ENCODE data around the gene RIMBP2.

The RIMBP2 gene

GRCh38 chr12:130428116-130428515, 288.0 kb downstream of the RIMBP2 start:
- Histone ChIP-seq H3K56ac (ENCODE audit: low read length) (no peak overlapping the region), H2AK5ac (ENCODE audit: low read length) (no peak overlapping the region), H3K18ac (ENCODE audit: low read length) (no peak overlapping the region), H3K4me2 (ENCODE audit: low read length) (no peak overlapping the region), H2BK5ac (ENCODE audit: low read length) (no peak overlapping the region), H3K4me3 (ENCODE audit: low read length) (no peak overlapping the region), H4K8ac (ENCODE audit: low read depth, low read length) (no peak overlapping the region), H3K9ac (ENCODE audit: low read length) (no peak overlapping the region), H3K4ac (ENCODE audit: low read depth, low read length) (no peak overlapping the region), H3K27me3 (ENCODE audit: insufficient read depth, low read length, poor library complexity) (no peaks in the 10 kb centered on the region), H3K36me3 (ENCODE audit: control insufficient read depth, insufficient read depth, low read length) (no peaks in the 10 kb centered on the region), H2BK120ac (ENCODE audit: low read depth, low read length) (no peak overlapping the region), H3K4me1 (ENCODE audit: control insufficient read depth, low read depth, low read length) (no peaks in the 10 kb centered on the region), H3K23ac (ENCODE audit: low read length) (no peak overlapping the region), H3K79me2 (ENCODE audit: control insufficient read depth, insufficient read depth, low read length) (no peaks in the 10 kb centered on the region), H3K79me1 (ENCODE audit: low read length) (no peaks in the 10 kb centered on the region), H4K5ac (ENCODE audit: low read length) (no peak overlapping the region), H3K27ac (ENCODE audit: low read depth, low read length) (no peak overlapping the region), H2BK15ac (replicated peaks; ENCODE audit: low read depth) (no peak overlapping the region)
- DNase-seq = no peak
- no CpG with 5 or more reads among the region's 15 CpGs for WGBS (ENCODE audit: extremely low coverage, insufficient coverage, low lambda C conversion rate)

- DNase-seq = no peak
- no peak overlapping the region for H2AK5ac ChIP-seq (ENCODE audit: low read length)
- H3K79me2 ChIP-seq (ENCODE audit: control insufficient read depth, insufficient read depth, low read length) = no peaks in the 10 kb centered on the region
- H3K27me3 ChIP-seq (ENCODE audit: insufficient read depth, low read length, poor library complexity) = no peaks in the 10 kb centered on the region
- no peak overlapping the region for H3K4ac ChIP-seq (ENCODE audit: low read depth, low read length)
- no CpG with 5 or more reads among the region's 18 CpGs for WGBS (ENCODE audit: extremely low coverage, insufficient coverage, low lambda C conversion rate)
- H2BK120ac ChIP-seq (ENCODE audit: low read depth, low read length) = no peak overlapping the region
- no peak overlapping the region for H3K4me3 ChIP-seq (ENCODE audit: low read length)
- H3K18ac ChIP-seq (ENCODE audit: low read length) = no peak overlapping the region
- no peak overlapping the region for H2BK5ac ChIP-seq (ENCODE audit: low read length)
- no peaks in the 10 kb centered on the region for H3K79me1 ChIP-seq (ENCODE audit: low read length)
- no peak overlapping the region for H3K4me2 ChIP-seq (ENCODE audit: low read length)
- H4K5ac ChIP-seq (ENCODE audit: low read length) = no peak overlapping the region
- H3K36me3 ChIP-seq (ENCODE audit: control insufficient read depth, insufficient read depth, low read length) = no peaks in the 10 kb centered on the region
- no peak overlapping the region for H3K56ac ChIP-seq (ENCODE audit: low read length)
- no peak overlapping the region for H3K9ac ChIP-seq (ENCODE audit: low read length)
- no peak overlapping the region for H4K8ac ChIP-seq (ENCODE audit: low read depth, low read length)
- H3K27ac ChIP-seq (ENCODE audit: low read depth, low read length) = no peak overlapping the region
- H2BK15ac ChIP-seq (replicated peaks; ENCODE audit: low read depth) = no peak overlapping the region
- no peak overlapping the region for H3K23ac ChIP-seq (ENCODE audit: low read length)
- H3K4me1 ChIP-seq (ENCODE audit: control insufficient read depth, low read depth, low read length) = no peaks in the 10 kb centered on the region
Observed at GRCh38 chr12:130427381-130427887, 288.7 kb downstream of the RIMBP2 start.

- Histone ChIP-seq H3K23ac (ENCODE audit: low read length) (no peak overlapping the region), H3K4me2 (ENCODE audit: low read length) (no peak overlapping the region), H2BK15ac (replicated peaks; ENCODE audit: low read depth) (no peak overlapping the region), H3K4me1 (ENCODE audit: control insufficient read depth, low read depth, low read length) (no peaks in the 10 kb centered on the region), H4K5ac (ENCODE audit: low read length) (no peak overlapping the region), H3K9ac (ENCODE audit: low read length) (no peak overlapping the region), H2AK5ac (ENCODE audit: low read length) (no peak overlapping the region), H3K4me3 (ENCODE audit: low read length) (no peak overlapping the region), H3K4ac (ENCODE audit: low read depth, low read length) (no peak overlapping the region), H4K8ac (ENCODE audit: low read depth, low read length) (no peak overlapping the region), H3K56ac (ENCODE audit: low read length) (no peak overlapping the region), H2BK5ac (ENCODE audit: low read length) (no peak overlapping the region), H2BK120ac (ENCODE audit: low read depth, low read length) (no peak overlapping the region), H3K79me2 (ENCODE audit: control insufficient read depth, insufficient read depth, low read length) (no peaks in the 10 kb centered on the region), H3K79me1 (ENCODE audit: low read length) (no peaks in the 10 kb centered on the region), H3K27me3 (ENCODE audit: insufficient read depth, low read length, poor library complexity) (no peaks in the 10 kb centered on the region), H3K36me3 (ENCODE audit: control insufficient read depth, insufficient read depth, low read length) (no peaks in the 10 kb centered on the region), H3K27ac (ENCODE audit: low read depth, low read length) (no peak overlapping the region), H3K18ac (ENCODE audit: low read length) (no peak overlapping the region)
- no peak for DNase-seq
- no CpG with 5 or more reads among the region's 20 CpGs for WGBS (ENCODE audit: extremely low coverage, insufficient coverage, low lambda C conversion rate)
Observed at GRCh38 chr12:130425698-130426245, 290.3 kb downstream of the RIMBP2 start.

- Histone ChIP-seq H3K23ac (ENCODE audit: low read length) (no peak overlapping the region), H2AK5ac (ENCODE audit: low read length) (no peak overlapping the region), H3K27ac (ENCODE audit: low read depth, low read length) (no peak overlapping the region), H3K4me3 (ENCODE audit: low read length) (no peak overlapping the region), H4K8ac (ENCODE audit: low read depth, low read length) (no peak overlapping the region), H3K56ac (ENCODE audit: low read length) (no peak overlapping the region), H2BK15ac (replicated peaks; ENCODE audit: low read depth) (no peak overlapping the region), H2BK120ac (ENCODE audit: low read depth, low read length) (no peak overlapping the region), H3K4me2 (ENCODE audit: low read length) (no peak overlapping the region), H3K4ac (ENCODE audit: low read depth, low read length) (no peak overlapping the region), H4K5ac (ENCODE audit: low read length) (no peak overlapping the region), H2BK5ac (ENCODE audit: low read length) (no peak overlapping the region), H3K36me3 (ENCODE audit: control insufficient read depth, insufficient read depth, low read length) (no peaks in the 10 kb centered on the region), H3K79me2 (ENCODE audit: control insufficient read depth, insufficient read depth, low read length) (no peaks in the 10 kb centered on the region), H3K18ac (ENCODE audit: low read length) (no peak overlapping the region), H3K27me3 (ENCODE audit: insufficient read depth, low read length, poor library complexity) (no peaks in the 10 kb centered on the region), H3K79me1 (ENCODE audit: low read length) (no peaks in the 10 kb centered on the region), H3K4me1 (ENCODE audit: control insufficient read depth, low read depth, low read length) (no peaks in the 10 kb centered on the region), H3K9ac (ENCODE audit: low read length) (no peak overlapping the region)
- WGBS (ENCODE audit: extremely low coverage, insufficient coverage, low lambda C conversion rate) = no CpG with 5 or more reads among the region's 36 CpGs
- no peak for DNase-seq
Observed at GRCh38 chr12:130424858-130425697, 291.0 kb downstream of the RIMBP2 start.

- Histone ChIP-seq H3K4me1 (ENCODE audit: control insufficient read depth, low read depth, low read length) (no peaks in the 10 kb centered on the region), H3K79me2 (ENCODE audit: control insufficient read depth, insufficient read depth, low read length) (no peaks in the 10 kb centered on the region), H2BK15ac (replicated peaks; ENCODE audit: low read depth) (no peak overlapping the region), H3K27ac (ENCODE audit: low read depth, low read length) (no peak overlapping the region), H3K18ac (ENCODE audit: low read length) (no peak overlapping the region), H3K27me3 (ENCODE audit: insufficient read depth, low read length, poor library complexity) (no peaks in the 10 kb centered on the region), H3K23ac (ENCODE audit: low read length) (no peak overlapping the region), H2BK120ac (ENCODE audit: low read depth, low read length) (no peak overlapping the region), H4K8ac (ENCODE audit: low read depth, low read length) (no peak overlapping the region), H3K56ac (ENCODE audit: low read length) (no peak overlapping the region), H3K36me3 (ENCODE audit: control insufficient read depth, insufficient read depth, low read length) (no peaks in the 10 kb centered on the region), H3K4me3 (ENCODE audit: low read length) (no peak overlapping the region), H3K9ac (ENCODE audit: low read length) (no peak overlapping the region), H3K79me1 (ENCODE audit: low read length) (no peaks in the 10 kb centered on the region), H2AK5ac (ENCODE audit: low read length) (no peak overlapping the region), H3K4ac (ENCODE audit: low read depth, low read length) (no peak overlapping the region), H3K4me2 (ENCODE audit: low read length) (no peak overlapping the region), H2BK5ac (ENCODE audit: low read length) (no peak overlapping the region), H4K5ac (ENCODE audit: low read length) (no peak overlapping the region)
- WGBS (ENCODE audit: extremely low coverage, insufficient coverage, low lambda C conversion rate) = no CpG with 5 or more reads among the region's 51 CpGs
- DNase-seq = no peak
Observed at GRCh38 chr12:130423991-130424857, 291.9 kb downstream of the RIMBP2 start.

Data from mesendoderm (in vitro differentiated cells).